ENCODE results near the gene IFNAR1. TPM values are rescaled to one million over a fixed set of nuclear protein-coding genes. Genes with fewer than 3 reads are reported as not detected.

The IFNAR1 gene
- total and polyA plus RNA-seq, 2 of the 8 experiments (the other 6 are each of a cell fraction or from before 2014, with no cell fraction given), result 3.1 to 17.1 TPM

- TF ChIP-seq E2F6 (IDR thresholded peaks at IDR 0.05), result no peak
Measured at GRCh38 chr21:33334824-33335223, 10.1 kb downstream of the IFNAR1 start (continued).
